PC-9 (cell line): ENCODE data around the gene MTHFD1L.

ENCODE experiments used
- CTCF ChIP-seq: fragments of 200-600 bp; sonication (generic); conservative IDR thresholded peaks from 2 replicates; pipeline ENCODE4 v1.6.1; 2017; ENCODE audit warnings: mixed run types, antibody characterized with exemption, mild to moderate bottlenecking, moderate library complexity
- EZH2 ChIP-seq: fragments of 200-600 bp; sonication (generic); IDR thresholded peaks from 2 replicates; pipeline ENCODE4 v1.8.0; 2017; ENCODE audit warnings: antibody characterized with exemption, low read depth

- TF ChIP-seq EZH2: no peak
- no peak for TF ChIP-seq CTCF
Measured at GRCh38 chr6:150846641-150847040, 18.9 kb upstream of the MTHFD1L start.
